Measurements from ENCODE around the gene ADGRL3. TPM values are rescaled to one million over a fixed set of nuclear protein-coding genes. Genes with fewer than 3 reads are reported as not detected.

The ADGRL3 gene
- total and polyA plus RNA-seq, 2 donors (not counting 1 experiment from before 2014, with no cell fraction given): not detected

DNA sequence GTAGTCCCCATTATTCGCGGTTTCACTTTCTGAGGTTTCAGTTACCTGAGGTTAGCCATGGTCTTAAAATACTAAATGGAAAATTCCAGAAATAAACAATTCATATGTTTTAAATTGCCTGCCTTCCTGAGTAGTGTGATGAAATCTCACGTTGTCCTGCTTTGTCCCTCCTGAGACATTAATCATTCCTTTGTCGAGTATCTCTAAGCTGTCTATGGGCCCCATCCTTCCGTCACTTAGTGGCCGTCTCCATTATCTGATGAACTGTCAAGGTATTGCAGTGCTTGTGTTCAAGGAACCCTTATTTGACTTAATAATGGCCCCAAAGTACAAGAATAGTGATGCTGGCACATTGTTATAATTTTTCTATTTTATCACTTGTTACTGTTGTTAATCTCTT, 94.8 kb downstream of the ADGRL3 start:
- intact Hi-C loops (cut with micrococcal nuclease): no loop called here
- Histone ChIP-seq H4K20me1 (ENCODE audit: control insufficient read depth, insufficient read depth, low read length, poor library complexity, severe bottlenecking) (no peaks in the 10 kb centered on the region), H3K4me3 (ENCODE audit: control extremely low read depth in 1 of 5, extremely low read depth in 1 of 5, insufficient read depth in 1 of 5, low read depth in 2 of 5, low read length in 4 of 5) (no peak overlapping the region), H3K27me3 (replicated peaks in 1 of 4; ENCODE audit: control extremely low read depth in 1 of 4, control insufficient read depth in 3 of 4, insufficient read depth in 4 of 4, low read length in 3 of 4) (no peaks in the 10 kb centered on the region), H3K27ac (ENCODE audit: low read length in 2 of 2) (no peak overlapping the region), H3K9me3 (ENCODE audit: control extremely low read depth in 1 of 3, control insufficient read depth in 2 of 3, insufficient read depth in 1 of 3, low read length in 2 of 3) (no peaks in the 10 kb centered on the region), H3K4me2 (replicated peaks; ENCODE audit: low read depth, low read length, poor library complexity, severe bottlenecking) (no peak overlapping the region), H3K4me1 (ENCODE audit: control insufficient read depth in 2 of 2, insufficient read depth in 2 of 2, low read length in 2 of 2) (no peaks in the 10 kb centered on the region), H3K79me2 (ENCODE audit: control insufficient read depth, insufficient read depth, low read length) (no peaks in the 10 kb centered on the region), H3K36me3 (replicated peaks in 1 of 2; ENCODE audit: control extremely low read depth in 1 of 2, control insufficient read depth in 1 of 2, extremely low read depth in 1 of 2, insufficient read depth in 2 of 2, low read length in 1 of 2) (no peaks in the 10 kb centered on the region), H3K9ac (ENCODE audit: low read length) (no peak overlapping the region), H2AFZ (ENCODE audit: insufficient read depth, low read depth, low read length, poor library complexity, severe bottlenecking) (no peak overlapping the region)
- ChIA-PET CTCF (no interaction called here), POLR2A (no interaction called here)
- DNase-seq: no peak
- Mint-ChIP-seq H3K27ac (no peak overlapping the region), H3K4me1 (no peaks in the 10 kb centered on the region), H3K27me3 (no peaks in the 10 kb centered on the region), H3K4me3 (no peak overlapping the region), H3K9me3 (ENCODE audit: insufficient read depth) (no peaks in the 10 kb centered on the region)
- no peak for ATAC-seq (ENCODE audit: low read depth)
- TF ChIP-seq, protein P1, sequence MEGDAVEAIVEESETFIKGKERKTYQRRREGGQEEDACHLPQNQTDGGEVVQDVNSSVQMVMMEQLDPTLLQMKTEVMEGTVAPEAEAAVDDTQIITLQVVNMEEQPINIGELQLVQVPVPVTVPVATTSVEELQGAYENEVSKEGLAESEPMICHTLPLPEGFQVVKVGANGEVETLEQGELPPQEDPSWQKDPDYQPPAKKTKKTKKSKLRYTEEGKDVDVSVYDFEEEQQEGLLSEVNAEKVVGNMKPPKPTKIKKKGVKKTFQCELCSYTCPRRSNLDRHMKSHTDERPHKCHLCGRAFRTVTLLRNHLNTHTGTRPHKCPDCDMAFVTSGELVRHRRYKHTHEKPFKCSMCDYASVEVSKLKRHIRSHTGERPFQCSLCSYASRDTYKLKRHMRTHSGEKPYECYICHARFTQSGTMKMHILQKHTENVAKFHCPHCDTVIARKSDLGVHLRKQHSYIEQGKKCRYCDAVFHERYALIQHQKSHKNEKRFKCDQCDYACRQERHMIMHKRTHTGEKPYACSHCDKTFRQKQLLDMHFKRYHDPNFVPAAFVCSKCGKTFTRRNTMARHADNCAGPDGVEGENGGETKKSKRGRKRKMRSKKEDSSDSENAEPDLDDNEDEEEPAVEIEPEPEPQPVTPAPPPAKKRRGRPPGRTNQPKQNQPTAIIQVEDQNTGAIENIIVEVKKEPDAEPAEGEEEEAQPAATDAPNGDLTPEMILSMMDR (IDR thresholded peaks at IDR 0.05): no peak
- no peak for TF ChIP-seq EZH2 (IDR thresholded peaks at IDR 0.05; ENCODE audit: borderline replicate concordance, insufficient read depth, low read depth, low read length, poor library complexity, severe bottlenecking)
- WGBS (ENCODE audit: insufficient coverage): no CpG with 5 or more reads among the region's 6 CpGs

DNA sequence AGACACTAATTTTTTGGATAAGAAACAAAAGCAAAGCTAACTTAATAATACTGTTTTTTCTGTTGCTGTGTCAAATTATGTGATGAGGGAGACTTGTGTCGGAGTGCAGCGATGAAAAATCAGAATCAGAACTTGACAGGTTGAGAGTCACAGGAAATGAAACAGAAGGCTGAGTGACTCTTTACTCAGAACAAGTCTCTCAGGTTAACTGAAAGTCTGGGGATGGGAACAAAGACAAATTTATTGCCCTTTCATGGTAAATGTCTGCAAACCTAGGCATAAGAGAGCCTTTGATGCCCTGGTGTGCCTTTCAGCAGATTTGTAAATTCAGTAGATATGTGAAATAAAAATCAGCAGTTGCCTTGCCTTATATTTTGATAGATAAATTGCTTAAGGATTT, 96.0 kb downstream of the ADGRL3 start:
- ChIA-PET POLR2A (no interaction called here), CTCF (no interaction called here)
- H3K36me3 ChIP-seq (replicated peaks in 1 of 2; ENCODE audit: control extremely low read depth in 1 of 2, control insufficient read depth in 1 of 2, extremely low read depth in 1 of 2, insufficient read depth in 2 of 2, low read length in 1 of 2): no peaks in the 10 kb centered on the region
- Mint-ChIP-seq H3K27ac (no peak overlapping the region), H3K9me3 (ENCODE audit: insufficient read depth) (no peaks in the 10 kb centered on the region), H3K27me3 (no peaks in the 10 kb centered on the region), H3K4me1 (no peaks in the 10 kb centered on the region), H3K4me3 (no peak overlapping the region)
- H3K27ac ChIP-seq (ENCODE audit: low read length in 2 of 2): no peak overlapping the region
- no peak overlapping the region for H3K4me3 ChIP-seq (ENCODE audit: control extremely low read depth in 1 of 5, extremely low read depth in 1 of 5, insufficient read depth in 1 of 5, low read depth in 2 of 5, low read length in 4 of 5)
- TF ChIP-seq, protein P1 (IDR thresholded peaks at IDR 0.05): no peak
- TF ChIP-seq EZH2 (IDR thresholded peaks at IDR 0.05; ENCODE audit: borderline replicate concordance, insufficient read depth, low read depth, low read length, poor library complexity, severe bottlenecking): no peak
- H3K9me3 ChIP-seq (ENCODE audit: control extremely low read depth in 1 of 3, control insufficient read depth in 2 of 3, insufficient read depth in 1 of 3, low read length in 2 of 3): no peaks in the 10 kb centered on the region
- no peaks in the 10 kb centered on the region for H3K27me3 ChIP-seq (replicated peaks in 1 of 4; ENCODE audit: control extremely low read depth in 1 of 4, control insufficient read depth in 3 of 4, insufficient read depth in 4 of 4, low read length in 3 of 4)
- intact Hi-C loops (cut with micrococcal nuclease): no loop called here
- no peak overlapping the region for H3K4me2 ChIP-seq (replicated peaks; ENCODE audit: low read depth, low read length, poor library complexity, severe bottlenecking)
- 31% methylated on average over 2 of the region's 2 CpGs for WGBS (ENCODE audit: insufficient coverage)
- no peak overlapping the region for H3K9ac ChIP-seq (ENCODE audit: low read length)
- H3K79me2 ChIP-seq (ENCODE audit: control insufficient read depth, insufficient read depth, low read length): no peaks in the 10 kb centered on the region
- DNase-seq (no peak), ATAC-seq (ENCODE audit: low read depth) (no peak)
- H2AFZ ChIP-seq (ENCODE audit: insufficient read depth, low read depth, low read length, poor library complexity, severe bottlenecking): no peak overlapping the region
- H4K20me1 ChIP-seq (ENCODE audit: control insufficient read depth, insufficient read depth, low read length, poor library complexity, severe bottlenecking): no peaks in the 10 kb centered on the region
- H3K4me1 ChIP-seq (ENCODE audit: control insufficient read depth in 2 of 2, insufficient read depth in 2 of 2, low read length in 2 of 2): no peaks in the 10 kb centered on the region

Measured in B cell (primary cell).